Hepatocyte (in vitro differentiated cells): ENCODE data around the gene LHPP. TPM values are rescaled to one million over a fixed set of nuclear protein-coding genes. Genes with fewer than 3 reads are reported as not detected.

ENCODE experiments used
- DNase-seq: peaks from one replicate; pipeline ENCODE4 v3.0.0-alpha.2; 2016; ENCODE audit warnings: low spot score
- H2AFZ ChIP-seq: fragments of 200-600 bp; sonication (generic); 2 replicates; pipeline ENCODE4 v1.6.0; 2016; ENCODE audit warnings: antibody characterized with exemption, mild to moderate bottlenecking
- H3K27ac ChIP-seq: fragments of 200-600 bp; sonication (generic); 2 replicates; pipeline ENCODE4 v1.5.1; 2016; ENCODE audit warnings: mild to moderate bottlenecking
- H3K27me3 ChIP-seq: fragments of 200-600 bp; sonication (generic); 2 replicates; pipeline ENCODE4 v1.6.1; 2016
- H3K36me3 ChIP-seq: fragments of 200-600 bp; sonication (generic); replicated peaks from 2 replicates; pipeline ENCODE4 v1.5.1; 2016; ENCODE audit warnings: low read depth; ENCODE audit not compliant: insufficient read depth
- H3K4me1 ChIP-seq: fragments of 200-600 bp; sonication (generic); 2 replicates; pipeline ENCODE4 v1.5.1; 2016; ENCODE audit warnings: mild to moderate bottlenecking, moderate library complexity; ENCODE audit not compliant: insufficient read depth
- H3K4me2 ChIP-seq: fragments of 200-600 bp; sonication (generic); 2 replicates; pipeline ENCODE4 v1.6.0; 2016
- H3K4me3 ChIP-seq: fragments of 200-600 bp; sonication (generic); 2 replicates; pipeline ENCODE4 v1.5.1; 2016; ENCODE audit warnings: mild to moderate bottlenecking
- H3K79me2 ChIP-seq: fragments of 200-600 bp; sonication (generic); 2 replicates; pipeline ENCODE4 v1.6.0; 2017; ENCODE audit warnings: mild to moderate bottlenecking
- H3K9me2 ChIP-seq: fragments of 200-600 bp; sonication (generic); replicated peaks from 2 replicates; pipeline ENCODE4 v1.6.0; 2017; ENCODE audit warnings: mild to moderate bottlenecking; ENCODE audit not compliant: insufficient read depth
- H3K9me3 ChIP-seq: fragments of 200-600 bp; sonication (generic); 2 replicates; pipeline ENCODE4 v1.5.1; 2016; ENCODE audit warnings: low read depth, mild to moderate bottlenecking
- H4K20me1 ChIP-seq: fragments of 200-600 bp; sonication (generic); 2 replicates; pipeline ENCODE4 v1.6.0; 2016; ENCODE audit warnings: mild to moderate bottlenecking; ENCODE audit not compliant: insufficient read depth, poor library complexity, severe bottlenecking
- CTCF ChIP-seq: fragments of 200-600 bp; sonication (generic); IDR thresholded peaks from 2 replicates; pipeline ENCODE4 v1.5.1; 2016; ENCODE audit warnings: antibody characterized with exemption, mild to moderate bottlenecking; ENCODE audit not compliant: poor library complexity
- EZH2 ChIP-seq: fragments of 200-600 bp; sonication (generic); IDR thresholded peaks from 2 replicates; pipeline ENCODE4 v1.6.1; 2016; ENCODE audit warnings: antibody characterized with exemption, mild to moderate bottlenecking, borderline replicate concordance
- EZH2phosphoT487 ChIP-seq: fragments of 200-600 bp; sonication (generic); IDR thresholded peaks from one replicate; pipeline ENCODE4 v1.6.1; 2018; ENCODE audit warnings: antibody characterized with exemption, mild to moderate bottlenecking, low read depth, moderate library complexity; ENCODE audit not compliant: unreplicated experiment, severe bottlenecking
- WGBS: methylation state at CpG from one replicate; pipeline ENCODE4 v1.1.6; 2016; ENCODE audit warnings: low lambda C conversion rate; ENCODE audit errors: missing lambda C conversion rate; 5-methylcytosine and 5-hydroxymethylcytosine counted together
- polyA plus RNA-seq: library from polyadenylated mRNA; unstranded; fragments of >200 nt; fragmentation: Nextera tagmentation; extraction: Ambion mirVana; gene quantifications from 2 replicates; pipeline ENCODE4 v1.2.1, GENCODE V29; 2016
- total RNA-seq: library from RNA; depleted of rRNA; stranded (reverse); fragments of >200 nt; gene quantifications from 2 replicates; pipeline ENCODE4 v1.2.3, GENCODE V29; 2014

The LHPP gene
- total and polyA plus RNA-seq, 2 experiments from 2014 or later: 29.4 to 30.3 TPM

DNA sequence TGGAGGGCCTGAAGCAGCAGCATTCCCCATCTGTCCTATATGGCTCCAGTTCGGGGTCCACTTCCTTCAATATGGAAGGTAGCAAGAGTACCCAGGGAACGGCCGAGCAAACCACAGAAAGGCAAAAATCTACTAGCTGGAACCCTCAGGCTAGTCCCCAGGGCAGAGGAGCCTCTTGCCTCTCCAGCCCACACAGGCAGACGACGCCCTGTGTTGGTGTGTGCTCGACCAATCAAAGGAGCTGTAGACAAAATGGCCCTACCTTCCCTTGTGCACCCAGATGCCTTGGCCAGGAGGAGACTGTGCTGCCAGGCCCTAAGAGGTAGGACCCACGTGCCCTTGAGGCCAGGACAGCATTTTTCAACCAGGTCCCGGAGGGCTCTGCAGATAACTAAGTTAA lies 191.1 kb downstream of the LHPP start:
- Histone ChIP-seq H2AFZ (no peak overlapping the region), H3K36me3 (no peaks in the 10 kb centered on the region), H4K20me1 (no peaks in the 10 kb centered on the region), H3K4me2 (no peak overlapping the region), H3K4me3 (no peak overlapping the region), H3K9me2 (no peaks in the 10 kb centered on the region), H3K79me2 (peaks cover 24% of the 10 kb centered on the region), H3K9me3 (no peaks in the 10 kb centered on the region), H3K4me1 (peaks cover 6% of the 10 kb centered on the region), H3K27me3 (no peaks in the 10 kb centered on the region), H3K27ac (no peak overlapping the region)
- 86% methylated on average over 8 of the region's 8 CpGs for WGBS
- no peak for TF ChIP-seq CTCF
- TF ChIP-seq EZH2phosphoT487: no peak
- TF ChIP-seq EZH2: no peak
- DNase-seq: no peak

GRCh38 chr10:124653311-124653710 lies 191.7 kb downstream of the LHPP start:
- Histone ChIP-seq H3K36me3 (no peaks in the 10 kb centered on the region), H2AFZ (no peak overlapping the region), H3K4me2 (no peak overlapping the region), H3K4me3 (no peak overlapping the region), H4K20me1 (no peaks in the 10 kb centered on the region), H3K27ac (no peak overlapping the region), H3K27me3 (no peaks in the 10 kb centered on the region), H3K9me2 (no peaks in the 10 kb centered on the region), H3K9me3 (no peaks in the 10 kb centered on the region), H3K79me2 (peaks cover 24% of the 10 kb centered on the region), H3K4me1 (peaks cover 6% of the 10 kb centered on the region)
- TF ChIP-seq EZH2phosphoT487 (no peak), EZH2 (no peak), CTCF (no peak)
- 84% methylated on average over 7 of the region's 7 CpGs for WGBS
- DNase-seq: no peak

- no peaks in the 10 kb centered on the region for H3K36me3 ChIP-seq
- peaks cover 5% of the 10 kb centered on the region for H3K4me1 ChIP-seq
- H3K4me2 ChIP-seq: no peak overlapping the region
- H3K9me2 ChIP-seq: no peaks in the 10 kb centered on the region
- no peaks in the 10 kb centered on the region for H3K9me3 ChIP-seq
- no peak overlapping the region for H3K27ac ChIP-seq
- H3K79me2 ChIP-seq: peaks cover 24% of the 10 kb centered on the region
- DNase-seq: no peak
- H2AFZ ChIP-seq: no peak overlapping the region
- no peak for TF ChIP-seq EZH2
- no peak for TF ChIP-seq EZH2phosphoT487
- no peak for TF ChIP-seq CTCF
- no peaks in the 10 kb centered on the region for H3K27me3 ChIP-seq
- 88% methylated on average over 17 of the region's 17 CpGs for WGBS
- no peaks in the 10 kb centered on the region for H4K20me1 ChIP-seq
- no peak overlapping the region for H3K4me3 ChIP-seq
These were observed 192.4 kb downstream of the LHPP start for GRCh38 chr10:124653811-124654651.
